Karpas-422 (cell line): ENCODE measurements around the gene CNBP. TPM values are rescaled to one million over a fixed set of nuclear protein-coding genes. Genes with fewer than 3 reads are reported as not detected.
"Not testable (repeated sequence)": the region's sequence is repeated elsewhere in the genome, so short reads cannot be mapped to it uniquely, and the experiment has no call there.

ENCODE experiments used
- DNase-seq: peaks from one replicate; pipeline ENCODE4 v3.0.0-alpha.2; 2015
- H2AFZ ChIP-seq: fragments of 200-600 bp; sonication (generic); 2 replicates; pipeline ENCODE4 v1.6.1; 2014; ENCODE audit warnings: antibody characterized with exemption, low read length, mixed read lengths
- H3K27ac ChIP-seq: fragments of 200-600 bp; sonication (generic); 2 replicates; pipeline ENCODE4 v1.5.1; 2014; ENCODE audit warnings: mild to moderate bottlenecking, low read length, moderate library complexity
- H3K27me3 ChIP-seq: fragments of 200-600 bp; sonication (generic); 2 replicates; pipeline ENCODE4 v1.6.1; 2014; ENCODE audit warnings: low read length, mixed read lengths
- H3K36me3 ChIP-seq: fragments of 200-600 bp; sonication (generic); 2 replicates; pipeline ENCODE4 v1.6.1; 2014; ENCODE audit warnings: low read length, mixed read lengths; ENCODE audit not compliant: insufficient read depth
- H3K4me1 ChIP-seq: fragments of 200-600 bp; sonication (generic); 2 replicates; pipeline ENCODE4 v1.6.1; 2014; ENCODE audit warnings: mild to moderate bottlenecking, low read length, mixed read lengths
- H3K4me2 ChIP-seq: fragments of 200-600 bp; sonication (generic); 2 replicates; pipeline ENCODE4 v1.6.1; 2014; ENCODE audit warnings: low read length, low read depth, mild to moderate bottlenecking; ENCODE audit not compliant: poor library complexity, severe bottlenecking
- H3K4me3 ChIP-seq: fragments of 200-600 bp; sonication (generic); 2 replicates; pipeline ENCODE4 v1.5.1; 2014; ENCODE audit warnings: mild to moderate bottlenecking, antibody characterized with exemption, low read length, mixed read lengths
- H3K79me2 ChIP-seq: fragments of 200-600 bp; sonication (generic); 2 replicates; pipeline ENCODE4 v1.6.1; 2014; ENCODE audit warnings: mild to moderate bottlenecking, low read length, mixed read lengths
- H3K9ac ChIP-seq: fragments of 200-600 bp; sonication (generic); 2 replicates; pipeline ENCODE4 v1.6.0; 2014; ENCODE audit warnings: low read length
- H3K9me2 ChIP-seq: fragments of 200-600 bp; sonication (generic), shearing (Covaris generic); replicated peaks from 2 replicates; pipeline ENCODE4 v1.6.0; 2014; ENCODE audit warnings: mild to moderate bottlenecking, low read length, moderate library complexity; ENCODE audit not compliant: insufficient read depth
- H3K9me3 ChIP-seq: fragments of 300-700, 200-600 bp; sonication (generic); 2 replicates; pipeline ENCODE4 v1.6.1; 2014; ENCODE audit warnings: low read length, mixed read lengths
- H4K20me1 ChIP-seq: fragments of 200-600 bp; sonication (generic); 2 replicates; pipeline ENCODE4 v1.6.1; 2014; ENCODE audit warnings: mild to moderate bottlenecking, antibody characterized with exemption, low read length, low read depth; ENCODE audit not compliant: insufficient read depth
- total RNA-seq: library from RNA; depleted of rRNA; stranded (reverse); fragments of >200 nt; shearing (Covaris generic); gene quantifications from 2 replicates; pipeline ENCODE4 v1.2.3, GENCODE V29; 2014; ENCODE audit warnings: low replicate concordance; rRNA removed

Gene CNBP
- 276 and 277 TPM in 2 replicates for total RNA-seq

DNA sequence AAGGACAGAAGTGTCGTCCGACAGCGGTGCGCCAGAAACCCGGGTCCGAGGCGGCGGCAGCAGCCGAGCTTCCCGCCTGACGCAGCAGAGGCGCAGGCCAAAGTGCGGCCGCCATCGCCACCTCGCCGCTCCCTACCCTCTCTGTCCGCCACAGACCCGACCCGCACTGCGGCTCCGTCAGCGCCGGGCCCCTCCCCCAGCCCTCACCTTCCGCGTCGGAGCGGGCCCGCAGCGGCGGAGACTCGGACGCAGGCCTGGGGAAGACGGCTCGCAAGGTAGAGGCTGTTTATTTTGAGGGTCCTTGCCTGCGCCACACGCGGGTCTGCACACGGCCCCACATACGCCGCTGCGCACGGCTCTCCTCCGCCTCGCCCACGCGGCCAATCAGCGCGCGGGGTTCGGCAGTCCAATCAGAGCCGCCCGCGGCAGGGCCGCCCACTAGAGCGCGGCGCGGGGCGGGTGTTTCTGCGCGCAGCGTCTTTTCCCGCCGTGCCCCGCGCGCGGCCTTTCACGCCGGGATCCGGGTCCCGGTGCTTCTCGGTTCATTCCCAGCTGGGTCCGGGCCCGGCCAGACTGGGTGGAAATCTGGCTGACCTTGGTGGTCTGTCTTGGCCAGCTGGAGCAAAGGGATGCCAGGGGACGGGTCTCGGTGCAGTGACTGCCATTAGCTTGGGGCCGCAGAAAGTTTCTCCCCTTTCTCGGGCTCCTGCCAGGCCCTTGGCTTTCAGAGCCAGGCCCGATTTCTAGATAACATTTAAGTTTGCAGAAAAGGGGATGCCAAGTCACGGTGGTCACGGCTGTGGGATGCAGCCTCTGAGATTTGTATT, at the start of gene CNBP:
Gene CNBP (minus strand): TSS at position 328 of the 827 bp plus-strand sequence. CDS start 12,139 bp downstream, outside the sequence.
- peak within 1 kb of the TSS; percentile 86 for H3K4me3 ChIP-seq

GRCh38 chr3:129231331-129232119, 47.8 kb upstream of the CNBP start:
- Histone ChIP-seq H3K9me2 (no peaks in the 10 kb centered on the region), H3K4me1 (peaks cover 20% of the 10 kb centered on the region), H3K79me2 (no peaks in the 10 kb centered on the region), H4K20me1 (no peaks in the 10 kb centered on the region), H3K36me3 (no peaks in the 10 kb centered on the region), H3K4me2 (no peak overlapping the region), H3K4me3 (no peak overlapping the region), H2AFZ (no peak overlapping the region), H3K9ac (no peak overlapping the region), H3K27ac (no peak overlapping the region), H3K27me3 (no peaks in the 10 kb centered on the region), H3K9me3 (no peaks in the 10 kb centered on the region)
- DNase-seq, result no peak

More for the DNA sequence above, at the start of gene CNBP:
- no peaks in the 10 kb centered on the region for H3K9me2 ChIP-seq
- H4K20me1 ChIP-seq, result peaks cover 37% of the 10 kb centered on the region
- H3K4me2 ChIP-seq, result peak within 1 kb of the TSS; percentile 85
- peak; percentile 98 for DNase-seq
- peaks cover 27% of the 10 kb centered on the region for H3K36me3 ChIP-seq
- H3K79me2 ChIP-seq, result peaks cover 72% of the 10 kb centered on the region
- peak within 1 kb of the TSS; percentile 100 for H3K9ac ChIP-seq
- no peaks in the 10 kb centered on the region for H3K27me3 ChIP-seq
- peak within 1 kb of the TSS; percentile 64; the same call in 1 of the 2 replicates for H2AFZ ChIP-seq
- H3K9me3 ChIP-seq, result no peaks in the 10 kb centered on the region
- H3K4me1 ChIP-seq, result peaks cover 41% of the 10 kb centered on the region
- H3K27ac ChIP-seq, result peak within 1 kb of the TSS; percentile 69

DNA sequence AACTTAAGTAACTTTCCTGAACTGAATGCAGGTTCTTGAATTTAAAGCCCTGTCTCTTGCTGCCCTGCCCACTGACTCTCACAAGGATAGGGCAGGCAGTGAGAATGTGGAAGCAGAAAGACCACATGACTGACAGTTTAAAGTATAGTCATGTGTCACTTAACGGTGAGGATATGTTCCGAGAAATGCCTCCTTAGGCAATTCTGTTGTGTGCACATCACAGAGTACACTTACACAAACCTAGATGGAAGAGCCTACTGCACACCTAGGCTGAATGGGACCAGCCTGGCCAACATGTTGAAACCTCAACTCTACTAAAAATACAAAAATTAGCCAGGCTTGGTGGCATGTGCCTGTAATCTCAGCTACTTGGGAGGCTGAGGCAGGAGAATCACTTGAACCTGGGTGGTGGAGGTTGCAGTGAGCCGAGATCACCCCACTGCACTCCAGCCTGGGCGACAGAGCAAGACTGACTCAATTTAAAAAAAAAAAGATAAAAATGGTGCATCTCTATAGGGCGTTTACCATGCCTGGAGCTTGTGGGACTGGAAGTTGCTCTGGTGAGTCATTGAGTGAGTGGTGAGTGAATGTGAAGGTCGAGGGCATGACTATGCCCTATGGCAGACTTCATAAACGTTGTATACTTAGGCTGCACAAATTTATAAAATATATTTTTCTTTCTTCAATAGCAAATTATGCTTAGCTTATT, 46.8 kb upstream of the CNBP start:
- no peak overlapping the region for H3K4me3 ChIP-seq
- no peaks in the 10 kb centered on the region for H3K79me2 ChIP-seq
- peaks cover 20% of the 10 kb centered on the region for H3K4me1 ChIP-seq
- no peaks in the 10 kb centered on the region for H3K36me3 ChIP-seq
- H2AFZ ChIP-seq, result no peak overlapping the region
- no peak for DNase-seq
- no peak overlapping the region for H3K9ac ChIP-seq
- no peak overlapping the region for H3K4me2 ChIP-seq
- no peaks in the 10 kb centered on the region for H3K9me2 ChIP-seq
- no peaks in the 10 kb centered on the region for H3K9me3 ChIP-seq
- no peaks in the 10 kb centered on the region for H3K27me3 ChIP-seq
- H3K27ac ChIP-seq, result no peak overlapping the region
- H4K20me1 ChIP-seq, result no peaks in the 10 kb centered on the region

GRCh38 chr3:129228891-129229585, 45.3 kb upstream of the CNBP start:
- Histone ChIP-seq H3K27ac (no peak overlapping the region), H3K4me3 (no peak overlapping the region), H3K4me2 (no peak overlapping the region), H3K9ac (no peak overlapping the region), H3K9me3 (no peaks in the 10 kb centered on the region), H3K9me2 (no peaks in the 10 kb centered on the region), H3K4me1 (peaks cover 14% of the 10 kb centered on the region), H3K79me2 (no peaks in the 10 kb centered on the region), H3K27me3 (no peaks in the 10 kb centered on the region), H3K36me3 (no peaks in the 10 kb centered on the region), H2AFZ (no peak overlapping the region), H4K20me1 (no peaks in the 10 kb centered on the region)
- DNase-seq, result no peak

GRCh38 chr3:129226374-129226773, 42.7 kb upstream of the CNBP start:
- Histone ChIP-seq H3K27me3 (no peaks in the 10 kb centered on the region), H3K4me3 (no peak overlapping the region), H3K4me1 (peaks cover 4% of the 10 kb centered on the region; the same call in 1 of the 2 replicates), H4K20me1 (no peaks in the 10 kb centered on the region), H3K36me3 (no peaks in the 10 kb centered on the region), H3K9me3 (no peaks in the 10 kb centered on the region), H3K4me2 (no peak overlapping the region), H3K9ac (no peak overlapping the region), H3K27ac (no peak overlapping the region), H2AFZ (no peak overlapping the region), H3K9me2 (no peaks in the 10 kb centered on the region), H3K79me2 (no peaks in the 10 kb centered on the region)
- DNase-seq, result no peak

- peaks cover 4% of the 10 kb centered on the region; the same call in 1 of the 2 replicates for H3K4me1 ChIP-seq
- H3K9me3 ChIP-seq, result no peaks in the 10 kb centered on the region
- peak overlapping the region; percentile 11 for H3K4me2 ChIP-seq
- no peak overlapping the region for H3K27ac ChIP-seq
- no peaks in the 10 kb centered on the region for H3K79me2 ChIP-seq
- no peak overlapping the region for H3K4me3 ChIP-seq
- no peaks in the 10 kb centered on the region for H3K36me3 ChIP-seq
- DNase-seq, result no peak
- H2AFZ ChIP-seq, result peak overlapping the region; percentile 18; the same call in 1 of the 2 replicates
- no peaks in the 10 kb centered on the region for H3K27me3 ChIP-seq
- no peaks in the 10 kb centered on the region for H4K20me1 ChIP-seq
- H3K9ac ChIP-seq, result peak overlapping the region; percentile 7; the same call in 1 of the 2 replicates
- H3K9me2 ChIP-seq, result no peaks in the 10 kb centered on the region
These were observed 41.3 kb upstream of the CNBP start for GRCh38 chr3:129224984-129225393.

DNA sequence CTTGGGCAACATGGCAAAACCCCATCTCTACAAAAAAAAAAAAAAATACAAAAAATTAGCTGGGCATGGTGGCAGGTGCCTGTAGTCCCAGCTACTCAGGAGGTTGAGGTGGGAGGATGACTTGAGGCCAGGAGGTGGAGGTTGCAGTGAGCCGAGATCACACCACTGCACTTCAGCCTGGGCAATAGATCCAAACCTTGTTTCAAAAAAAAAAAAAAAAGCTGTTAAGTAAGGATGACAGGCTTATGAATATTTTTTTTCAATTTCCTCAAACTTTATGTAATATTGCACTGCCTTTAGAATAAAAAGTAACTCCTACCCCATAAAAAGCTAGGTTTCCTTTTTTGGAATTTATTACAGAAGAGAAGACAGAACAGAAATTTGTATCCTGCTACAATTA, 40.7 kb upstream of the CNBP start:
- H3K27ac ChIP-seq, H4K20me1 ChIP-seq, H3K4me1 ChIP-seq, H3K9me3 ChIP-seq, H3K79me2 ChIP-seq, DNase-seq, H3K27me3 ChIP-seq, H3K9me2 ChIP-seq, H3K4me2 ChIP-seq, H3K9ac ChIP-seq, H2AFZ ChIP-seq, H3K4me3 ChIP-seq, H3K36me3 ChIP-seq: not testable (repeated sequence)
